ENCODE data around the gene NKX3-2.

Gene NKX3-2

GRCh38 chr4:13530823-13531624, 13.3 kb downstream of the NKX3-2 start:
- DNase-seq: no peak

GRCh38 chr4:13529128-13529919, 15.0 kb downstream of the NKX3-2 start:
- no peak for DNase-seq

- DNase-seq: no peak
Measured at GRCh38 chr4:13528821-13529127, 15.5 kb downstream of the NKX3-2 start.

- no peak for DNase-seq
Measured at GRCh38 chr4:13527981-13528820, 16.1 kb downstream of the NKX3-2 start.

GRCh38 chr4:13527192-13527980, 16.9 kb downstream of the NKX3-2 start:
- no peak for DNase-seq

- DNase-seq: no peak
Measured at GRCh38 chr4:13526658-13527057, 17.6 kb downstream of the NKX3-2 start.

GRCh38 chr4:13525606-13526281, 18.6 kb downstream of the NKX3-2 start:
- no peak for DNase-seq

- no peak for DNase-seq
Measured at GRCh38 chr4:13524504-13525243, 19.6 kb downstream of the NKX3-2 start.

GRCh38 chr4:13523591-13524503, 20.5 kb downstream of the NKX3-2 start:
- DNase-seq: no peak

GRCh38 chr4:13523105-13523477, 21.2 kb downstream of the NKX3-2 start:
- no peak for DNase-seq

- DNase-seq: no peak
Measured at GRCh38 chr4:13522282-13523104, 21.8 kb downstream of the NKX3-2 start.

GRCh38 chr4:13521047-13521446, 23.3 kb downstream of the NKX3-2 start:
- DNase-seq: no peak

GRCh38 chr4:13516315-13516860, 27.9 kb downstream of the NKX3-2 start:
- DNase-seq: no peak

- no peak for DNase-seq
Measured at GRCh38 chr4:13515268-13515667, 29.0 kb downstream of the NKX3-2 start.

- no peak for DNase-seq
Measured at GRCh38 chr4:13514722-13515121, 29.6 kb downstream of the NKX3-2 start.

- DNase-seq: no peak
Measured at GRCh38 chr4:13511101-13511500, 33.2 kb downstream of the NKX3-2 start.

GRCh38 chr4:13509442-13509841, 34.9 kb downstream of the NKX3-2 start:
- no peak for DNase-seq

GRCh38 chr4:13504374-13504773, 39.9 kb downstream of the NKX3-2 start:
- no peak for DNase-seq

- no peak for DNase-seq
Measured at GRCh38 chr4:13498469-13498868, 45.8 kb downstream of the NKX3-2 start.
